ENCODE measurements around the gene GCNT2.
"Not testable (repeated sequence)": the region's sequence is repeated elsewhere in the genome, so short reads cannot be mapped to it uniquely, and the experiment has no call there.

Gene GCNT2

DNA sequence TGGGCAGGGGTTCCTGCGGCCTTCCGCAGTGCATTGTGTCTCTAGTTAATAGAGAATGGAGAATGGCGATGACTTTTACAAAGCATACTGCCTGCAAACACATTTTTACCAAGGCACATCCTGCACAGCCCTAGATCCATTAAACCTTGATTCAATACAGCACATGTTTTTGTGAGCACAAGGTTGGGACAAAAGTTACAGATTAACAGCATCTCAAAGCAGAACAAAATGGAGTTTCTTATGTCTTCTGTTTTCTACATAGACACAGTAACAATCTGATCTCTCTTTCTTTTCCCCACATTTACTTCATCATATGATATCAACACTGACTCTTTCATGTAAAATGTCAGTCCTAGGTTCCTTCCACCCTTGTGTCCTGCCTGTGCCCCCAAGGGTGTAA is 63.5 kb downstream of the GCNT2 start:
- no peak for DNase-seq

DNA sequence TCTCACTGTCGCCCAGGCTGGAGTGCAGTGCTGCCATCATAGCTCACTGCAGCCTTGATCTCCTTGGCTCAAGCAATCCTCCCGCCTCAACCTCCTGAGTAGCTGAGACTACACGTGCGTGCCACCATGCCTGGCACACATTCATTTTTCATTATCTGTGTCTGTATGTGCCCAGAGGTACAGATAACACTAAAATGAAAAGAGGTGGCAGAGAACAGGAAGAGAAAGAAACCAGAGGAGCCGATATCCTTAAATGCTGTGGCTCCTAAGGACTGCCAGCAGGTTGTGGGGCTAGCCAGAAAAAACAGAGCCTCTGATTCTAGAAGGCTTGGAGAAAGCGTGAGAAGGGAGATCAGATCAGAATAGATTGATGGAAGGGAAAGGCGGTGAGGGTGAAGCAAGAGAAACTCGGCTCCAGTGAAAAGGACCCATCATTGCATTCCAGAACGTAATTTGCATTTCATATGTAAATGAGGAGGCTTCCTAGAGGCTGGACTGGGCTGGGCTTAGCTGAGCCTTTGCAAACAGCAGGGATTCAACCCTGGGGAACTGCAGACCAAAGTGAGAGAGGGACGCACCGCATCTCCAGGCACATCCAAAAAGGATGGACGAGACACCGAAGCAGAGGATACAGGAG is 64.2 kb downstream of the GCNT2 start:
- no peak for DNase-seq

DNA sequence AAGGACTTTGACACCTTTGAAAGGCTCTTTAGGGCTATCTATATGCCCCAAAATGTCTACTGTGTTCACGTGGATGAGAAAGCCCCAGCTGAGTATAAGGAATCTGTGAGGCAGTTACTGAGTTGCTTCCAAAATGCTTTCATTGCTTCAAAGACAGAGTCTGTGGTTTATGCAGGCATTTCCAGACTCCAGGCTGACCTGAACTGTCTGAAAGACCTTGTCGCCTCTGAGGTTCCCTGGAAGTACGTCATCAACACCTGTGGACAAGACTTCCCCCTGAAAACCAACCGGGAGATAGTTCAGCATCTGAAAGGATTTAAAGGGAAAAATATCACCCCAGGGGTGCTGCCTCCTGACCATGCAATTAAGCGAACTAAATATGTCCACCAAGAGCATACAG is 65.2 kb downstream of the GCNT2 start:
- DNase-seq: no peak

DNA sequence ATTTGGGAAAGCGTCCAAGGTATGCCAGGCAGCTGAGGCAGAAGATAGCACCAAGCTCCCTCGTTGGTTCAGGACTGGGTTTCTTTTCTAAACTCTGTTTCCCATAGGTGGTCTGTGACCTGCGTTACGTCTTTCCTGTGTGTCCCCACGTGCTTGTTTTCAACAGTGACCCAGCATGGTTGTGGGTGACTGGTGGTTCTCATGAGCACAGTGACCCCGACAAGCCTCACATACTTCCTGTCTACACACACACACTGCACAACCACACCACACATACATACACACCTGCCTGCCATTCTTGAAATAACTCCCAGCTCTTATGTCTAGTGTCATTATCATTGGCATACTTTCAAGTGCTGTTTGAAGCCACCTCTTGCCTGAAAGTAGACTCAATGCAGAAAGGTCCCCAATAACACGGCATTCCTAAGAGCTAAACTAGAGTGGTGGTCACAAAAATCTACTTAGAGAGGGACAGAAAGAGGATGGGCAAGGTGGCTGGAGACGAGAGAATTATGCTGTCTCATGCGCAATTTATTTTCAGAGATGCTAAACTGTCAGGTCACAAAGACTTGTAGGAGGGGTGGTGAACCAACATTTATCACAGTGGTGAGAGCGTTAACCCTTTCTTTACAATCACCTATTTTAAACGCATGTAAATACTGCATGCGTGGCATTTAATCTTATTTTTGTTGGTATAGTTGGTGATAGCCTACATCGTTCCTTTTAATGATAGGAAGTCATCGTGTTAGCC is 66.7 kb downstream of the GCNT2 start:
- no peak for DNase-seq

DNA sequence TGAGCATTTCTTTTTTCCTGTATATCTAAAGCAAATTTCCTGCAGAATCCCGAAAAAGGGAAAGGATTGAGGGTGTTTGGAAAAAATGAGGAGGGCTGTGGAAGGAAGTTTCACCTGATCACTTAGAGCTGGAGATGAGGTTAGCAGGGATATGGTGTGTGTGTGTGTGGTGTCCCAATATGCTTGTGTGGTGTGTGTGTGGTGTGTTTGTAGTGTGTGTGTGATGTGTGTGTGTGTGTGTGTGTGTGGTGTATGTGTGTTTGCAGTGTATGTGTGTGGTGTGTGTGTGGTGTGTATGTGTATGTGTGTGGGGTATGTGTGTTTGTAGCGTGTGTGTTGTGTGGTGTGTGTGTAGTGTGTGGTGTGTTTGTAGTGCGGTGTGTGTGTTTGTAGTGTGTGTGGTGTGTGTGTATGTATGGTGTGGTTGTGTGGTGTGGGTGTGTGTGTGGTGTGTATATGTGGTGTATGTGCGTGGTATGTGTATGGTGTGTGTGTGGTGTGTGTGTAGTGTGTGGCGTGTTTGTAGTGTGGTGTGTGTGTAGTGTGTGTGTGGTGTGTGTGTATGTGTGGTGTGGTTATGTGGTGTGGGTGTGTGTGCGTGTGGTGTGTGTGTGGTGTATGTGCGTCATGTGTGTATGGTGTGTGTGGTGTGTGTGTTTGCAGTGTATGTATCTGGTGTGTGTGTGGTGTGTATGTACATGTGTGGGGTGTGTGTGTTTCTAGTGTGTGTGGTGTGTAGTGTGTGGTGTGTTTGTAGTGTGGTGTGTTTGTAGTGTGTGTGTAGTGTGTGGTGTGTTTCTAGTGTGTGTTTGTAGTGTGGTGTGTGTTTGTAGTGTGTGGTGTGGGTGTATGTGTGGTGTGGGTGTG is 67.6 kb downstream of the GCNT2 start:
- no peak for DNase-seq

DNA sequence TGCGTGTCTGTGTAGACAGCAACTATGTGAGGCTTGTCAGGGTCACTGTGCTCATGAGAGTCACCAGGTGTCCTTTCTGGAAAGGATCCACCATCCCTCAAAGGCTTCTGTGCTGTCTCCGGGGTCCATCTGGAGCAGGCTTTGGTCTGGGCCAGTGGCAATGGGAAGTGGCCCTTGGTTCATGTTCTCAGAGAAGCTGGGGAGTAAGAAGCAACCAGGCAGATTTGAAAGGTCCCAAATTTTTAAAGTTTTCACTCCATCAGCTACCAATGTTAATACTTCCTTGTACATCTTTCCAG is 68.2 kb downstream of the GCNT2 start:
- DNase-seq: no peak

DNA sequence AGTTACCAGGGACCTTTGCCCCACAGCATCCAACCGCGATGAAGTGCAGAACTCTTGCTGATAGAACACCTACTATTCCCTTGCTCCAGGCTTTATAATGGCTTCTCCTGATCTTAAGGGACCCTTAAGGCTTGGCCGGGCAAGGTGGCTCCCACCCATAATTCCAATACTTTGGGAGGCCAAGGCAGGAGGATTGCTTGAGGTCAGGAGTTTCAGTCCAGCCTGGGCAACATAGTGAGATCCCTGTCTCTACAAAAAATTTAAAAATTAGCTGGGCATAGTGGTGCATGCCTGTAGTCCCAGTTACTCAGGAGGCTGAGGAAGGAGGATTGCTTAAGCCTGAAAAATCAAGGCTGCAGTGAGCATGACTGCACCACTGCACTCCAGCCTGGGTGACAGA is 68.8 kb downstream of the GCNT2 start:
- no peak for DNase-seq

DNA sequence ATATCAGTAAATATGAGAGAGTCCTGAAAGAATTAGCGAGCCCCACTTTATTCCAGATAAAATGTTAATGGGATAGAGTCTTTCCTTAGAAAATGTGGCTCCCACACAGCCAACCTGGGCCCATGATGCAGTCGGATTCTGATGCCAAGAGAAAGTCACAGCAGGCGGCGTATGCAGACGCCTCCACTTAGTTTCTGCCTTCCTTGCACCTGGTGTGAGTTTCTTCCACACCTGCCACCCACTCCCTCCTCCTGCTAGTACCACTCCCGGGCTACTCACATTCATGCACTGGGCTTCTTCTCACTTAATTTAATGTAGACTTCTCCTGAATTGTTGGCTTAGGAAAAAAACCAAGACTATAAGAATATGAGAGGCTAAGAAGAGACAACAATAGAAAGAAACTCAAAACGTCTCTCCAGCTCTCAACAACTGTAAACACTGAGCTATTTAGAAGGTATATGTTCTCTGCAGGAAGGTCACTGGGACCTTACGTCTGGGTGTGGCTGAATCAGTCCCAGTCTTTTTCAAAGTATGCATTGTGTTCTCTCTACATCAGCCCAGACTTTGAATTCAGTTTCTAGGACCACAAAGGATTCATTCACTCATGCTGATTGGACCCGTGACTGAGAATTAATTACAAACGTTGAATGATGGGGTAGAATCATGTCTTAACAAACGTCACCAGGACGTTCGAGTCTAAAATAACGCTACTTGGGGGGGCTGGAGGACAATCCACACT is 70.4 kb downstream of the GCNT2 start:
- DNase-seq: no peak

DNA sequence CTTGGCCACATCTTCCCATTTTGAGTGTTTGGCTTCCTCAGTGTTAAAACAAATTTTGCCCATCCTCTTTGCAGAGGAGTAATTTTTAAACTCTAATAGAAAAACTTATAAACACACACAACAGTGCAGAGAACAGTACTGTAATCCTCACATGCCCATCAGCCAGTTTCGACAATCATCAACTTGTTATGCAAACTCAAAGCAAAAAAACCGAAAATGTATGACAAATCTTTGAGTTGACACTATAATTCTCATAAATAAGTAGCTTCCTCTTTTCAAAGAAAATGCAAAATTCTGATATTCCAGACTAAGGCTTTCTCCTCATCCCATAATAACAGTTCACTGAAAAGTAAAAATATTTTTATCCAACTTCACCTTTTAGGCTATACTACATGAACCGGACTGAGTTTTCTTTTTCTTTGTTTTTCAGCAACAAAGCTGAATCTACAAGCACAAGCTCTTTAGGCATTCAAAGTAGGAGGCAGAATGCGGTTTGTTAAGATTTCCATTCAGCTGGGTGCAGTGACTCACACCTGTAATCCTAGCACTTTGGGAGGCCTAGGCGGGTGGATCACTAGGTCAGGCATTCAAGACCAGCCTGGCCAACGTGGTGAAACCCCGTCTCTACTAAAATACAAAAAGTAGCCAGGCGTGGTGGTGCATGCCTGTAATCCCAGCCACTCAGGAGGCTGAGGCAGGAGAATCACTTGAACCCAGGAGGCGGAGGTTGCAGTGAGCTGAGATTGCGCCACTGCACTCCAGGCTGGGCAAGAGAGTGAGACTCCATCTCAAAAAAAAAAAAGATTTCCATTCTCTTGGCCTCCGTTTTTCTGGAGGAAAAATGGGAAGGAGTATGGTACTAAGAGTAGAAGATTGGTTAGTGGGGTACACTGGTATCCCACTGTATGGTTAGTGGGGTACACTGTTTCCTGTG is 74.8 kb downstream of the GCNT2 start:
- DNase-seq: no peak

DNA sequence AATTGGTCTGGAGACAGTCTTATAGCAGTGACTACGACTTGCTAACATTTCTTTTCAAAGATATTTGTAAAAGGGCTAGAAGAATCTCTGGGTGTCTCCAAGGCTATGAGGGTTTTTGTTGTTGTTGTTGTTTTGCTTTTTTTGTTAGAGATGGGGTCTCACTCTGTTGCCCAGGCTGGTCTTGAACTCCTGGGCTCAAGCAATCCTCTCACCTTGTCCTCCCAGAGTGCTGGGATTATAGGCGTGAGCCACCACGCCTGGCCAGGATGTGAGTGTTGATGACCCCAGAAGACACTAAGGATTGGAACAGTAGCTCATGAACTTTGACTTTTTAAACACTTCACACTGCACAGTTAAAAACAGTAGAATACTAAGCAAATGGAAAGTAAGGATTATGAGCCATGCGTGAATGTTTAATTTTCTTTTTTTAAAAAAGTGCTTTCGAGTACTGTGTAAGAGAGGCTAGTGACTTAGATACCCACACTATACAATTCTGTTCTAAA is 76.4 kb downstream of the GCNT2 start:
- DNase-seq: no peak

DNA sequence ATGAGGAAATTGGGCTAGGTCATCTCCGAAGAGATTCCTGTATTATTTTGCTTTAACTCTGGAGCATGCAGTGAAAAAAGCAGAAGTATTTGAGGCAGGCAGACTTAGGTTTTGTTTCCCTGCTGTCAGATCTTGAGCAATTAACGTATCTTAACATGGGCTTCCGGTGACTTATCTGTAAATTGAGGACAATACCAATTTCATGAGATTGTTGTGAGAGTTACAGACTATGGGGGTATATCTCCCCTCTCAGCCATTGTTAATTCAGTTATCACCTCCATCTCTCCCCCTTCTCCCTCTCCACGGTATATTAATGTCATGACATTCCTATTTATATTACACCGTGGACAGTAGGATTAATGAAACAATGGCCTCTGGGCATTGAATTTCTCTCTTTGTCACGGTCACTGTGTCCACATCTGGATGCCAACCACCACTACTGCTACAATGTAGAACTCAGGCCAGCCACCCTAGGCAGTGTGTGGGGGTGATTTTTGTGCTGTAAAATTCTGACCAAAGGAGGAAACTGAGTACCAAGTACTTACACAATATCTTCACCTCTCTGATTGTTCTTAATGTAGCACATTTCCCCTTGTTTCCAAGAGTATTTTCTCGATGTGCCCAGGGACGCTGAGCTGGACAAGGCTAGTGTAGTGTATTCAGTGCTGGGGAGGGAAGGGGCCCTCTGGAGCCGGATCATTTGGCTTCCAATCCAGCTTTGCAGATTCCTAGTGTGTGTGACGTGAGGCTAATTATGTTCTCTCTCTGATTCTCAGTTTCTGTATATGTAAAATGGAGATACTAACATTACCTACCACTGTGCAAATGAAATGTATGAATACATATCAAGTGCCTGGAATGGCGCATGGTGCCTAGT is 77.2 kb downstream of the GCNT2 start:
- DNase-seq: no peak

DNA sequence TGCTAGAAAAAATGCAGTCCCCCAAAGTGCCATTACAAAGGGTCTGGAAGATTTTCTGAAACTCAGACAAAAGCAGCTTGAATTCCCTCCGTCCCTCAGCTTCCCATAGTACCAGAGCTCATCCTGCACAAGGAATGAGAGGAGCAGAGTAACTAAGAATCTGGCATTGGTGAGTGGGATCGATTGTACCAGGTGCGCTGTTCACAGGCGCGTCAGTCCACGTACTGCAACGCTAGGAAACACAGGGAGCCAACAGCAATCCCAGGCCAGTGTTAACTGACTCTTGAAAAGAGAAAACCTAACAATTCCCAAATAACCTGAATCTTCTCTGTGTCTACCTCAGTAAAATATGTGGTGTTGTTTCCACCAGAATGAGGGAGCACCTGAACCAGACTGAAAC is 77.9 kb downstream of the GCNT2 start:
- no peak for DNase-seq

DNA sequence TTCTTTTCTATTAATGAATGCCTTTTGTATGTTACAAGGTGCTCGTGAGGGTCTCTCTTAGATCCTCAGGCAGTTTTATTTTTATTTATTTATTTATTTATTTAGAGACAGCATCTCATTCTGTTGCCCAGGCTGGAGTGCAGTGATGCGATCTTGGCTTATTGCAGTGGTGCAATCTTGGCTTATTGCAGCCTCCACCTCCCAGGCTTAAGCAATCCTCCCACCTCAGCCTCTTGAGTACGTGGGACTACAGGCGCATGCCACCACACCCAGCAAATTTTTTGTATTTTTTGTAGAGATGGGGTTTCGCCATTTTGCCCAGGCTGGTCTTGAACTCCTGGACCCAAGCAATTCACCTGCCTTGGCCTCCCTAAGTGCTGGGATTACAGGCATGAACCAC is 79.5 kb downstream of the GCNT2 start:
- not testable (repeated sequence) for DNase-seq

DNA sequence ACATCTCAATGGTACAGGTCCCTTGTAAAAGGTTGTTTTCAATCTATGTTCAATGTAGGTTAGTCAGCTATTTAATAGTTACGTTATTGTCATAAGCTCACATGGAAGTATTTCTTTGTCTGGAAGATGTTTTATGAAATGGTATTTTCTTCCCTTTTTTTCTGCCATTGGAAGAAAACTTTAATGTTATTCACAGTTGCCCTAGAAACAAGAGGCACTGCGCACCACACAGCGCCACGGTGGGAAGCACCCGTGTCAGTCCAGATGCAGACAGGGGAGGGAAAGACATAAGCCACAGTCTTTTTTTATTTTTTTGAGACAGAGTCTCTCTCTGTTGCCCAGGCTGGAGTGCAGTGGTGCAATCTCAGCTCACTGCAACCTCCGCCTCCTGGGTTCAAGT is 82.1 kb downstream of the GCNT2 start:
- DNase-seq: no peak

DNA sequence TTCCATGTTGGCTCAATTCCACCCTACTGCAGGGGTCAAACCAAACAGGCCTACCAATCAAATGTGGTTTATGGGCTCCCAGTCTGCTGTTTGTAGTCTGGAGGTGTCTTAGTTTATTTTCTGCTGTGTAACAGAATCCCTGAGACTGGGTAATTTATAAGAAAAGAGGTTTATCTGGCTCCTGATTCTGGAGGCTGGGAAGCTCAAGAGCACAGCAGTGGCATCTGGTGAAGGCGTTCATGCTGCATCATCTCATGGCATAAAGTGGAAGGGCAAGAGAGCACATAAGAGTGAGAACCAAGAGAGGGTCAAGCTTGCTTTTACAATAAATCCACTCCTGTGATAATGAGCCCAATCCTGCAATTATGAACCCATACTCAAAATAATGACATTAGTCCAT is 87.9 kb downstream of the GCNT2 start:
- DNase-seq: no peak

DNA sequence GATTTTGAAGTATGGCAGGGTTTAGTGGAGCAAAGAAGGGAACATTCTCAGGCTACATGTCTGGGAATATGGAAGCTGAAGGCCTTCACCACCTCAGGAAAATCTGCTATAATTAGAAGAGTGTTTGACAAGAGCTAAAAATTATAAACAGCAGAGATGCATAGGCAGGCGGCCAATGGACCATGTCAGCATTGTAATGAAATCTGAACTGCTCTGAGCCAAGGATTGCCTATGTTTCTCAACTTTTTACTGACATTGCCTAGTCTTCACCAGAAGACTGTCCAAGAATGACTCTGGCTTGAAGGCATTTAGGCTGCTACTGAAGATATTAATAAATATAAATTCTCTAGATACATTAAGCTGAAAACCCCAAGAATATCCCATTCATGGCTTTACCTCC is 89.1 kb downstream of the GCNT2 start:
- no peak for DNase-seq

DNA sequence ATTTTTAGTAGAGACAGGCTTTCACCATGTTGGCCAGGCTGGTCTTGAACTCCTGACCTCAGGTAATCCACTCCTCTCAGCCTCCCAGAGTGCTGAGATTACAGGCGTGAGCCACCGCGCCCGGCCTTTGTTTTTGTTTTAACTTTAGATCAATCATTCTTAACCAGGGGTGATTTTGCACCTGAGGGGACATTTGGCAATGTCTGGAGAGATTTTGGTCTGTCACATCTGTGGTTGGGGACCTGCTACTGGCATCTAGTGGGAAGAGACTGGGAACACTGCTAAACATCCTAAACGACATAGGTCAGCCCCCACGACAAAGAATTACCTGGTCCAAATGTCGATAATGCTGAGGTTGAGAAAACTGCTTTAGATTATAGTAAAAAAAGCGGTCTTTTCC is 91.0 kb downstream of the GCNT2 start:
- DNase-seq: no peak

DNA sequence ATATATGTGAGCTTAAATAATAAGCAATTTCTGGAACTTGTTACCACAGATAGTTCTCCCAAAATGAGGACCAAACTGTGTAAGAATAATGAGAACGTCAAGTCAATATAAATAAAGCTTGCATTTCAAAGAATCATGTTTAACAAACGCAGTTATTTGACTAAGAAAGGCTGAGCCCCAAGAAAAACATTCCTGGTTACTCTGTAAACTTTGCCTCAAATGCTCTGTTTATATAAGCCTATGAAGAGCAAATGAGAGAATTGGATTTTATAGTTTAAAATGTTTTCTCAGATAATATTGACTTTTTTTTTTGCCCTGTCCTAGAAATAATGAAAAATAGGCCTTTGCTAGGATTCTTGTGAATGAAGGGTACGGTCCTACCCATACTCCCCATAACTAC is 91.9 kb downstream of the GCNT2 start:
- DNase-seq: no peak

DNA sequence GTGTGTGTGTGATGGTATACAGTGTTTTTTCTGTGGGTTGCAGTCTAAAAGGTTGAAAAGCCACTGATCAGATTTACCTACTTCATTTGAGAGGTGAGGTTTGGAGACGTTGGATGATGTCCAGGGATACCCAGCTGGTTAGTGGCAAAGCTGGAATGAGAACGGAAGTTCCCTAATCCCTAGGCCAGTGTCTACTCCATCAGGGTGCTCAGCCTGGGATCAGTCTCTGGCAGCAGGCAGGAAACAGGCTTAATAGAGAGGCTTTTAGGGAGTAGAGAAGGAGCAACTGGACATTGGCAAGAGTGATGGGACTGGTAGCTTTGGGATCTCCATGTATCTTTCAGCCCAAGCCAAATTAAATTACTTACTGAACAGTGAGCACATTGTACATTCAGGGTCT is 92.6 kb downstream of the GCNT2 start:
- no peak for DNase-seq

DNA sequence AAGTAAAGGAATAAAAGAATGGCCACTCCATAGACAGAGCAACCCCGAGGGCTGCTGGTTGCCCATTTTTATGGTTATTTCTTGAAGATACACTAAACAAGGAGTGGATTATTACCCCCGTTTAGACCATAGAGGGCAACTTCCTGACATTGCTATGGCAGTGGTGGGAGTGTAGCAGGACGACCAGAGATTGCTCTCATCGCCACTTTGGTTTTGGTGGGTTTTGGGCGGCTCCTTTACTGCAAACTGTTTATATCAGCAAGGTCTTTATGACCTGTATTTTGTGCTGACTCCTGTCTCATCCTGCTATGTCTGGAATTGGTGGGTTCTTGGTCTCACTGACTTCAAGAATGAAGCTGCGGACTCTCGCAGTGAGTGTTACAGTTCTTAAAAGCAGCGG is 94.5 kb downstream of the GCNT2 start:
- no peak for DNase-seq

DNA sequence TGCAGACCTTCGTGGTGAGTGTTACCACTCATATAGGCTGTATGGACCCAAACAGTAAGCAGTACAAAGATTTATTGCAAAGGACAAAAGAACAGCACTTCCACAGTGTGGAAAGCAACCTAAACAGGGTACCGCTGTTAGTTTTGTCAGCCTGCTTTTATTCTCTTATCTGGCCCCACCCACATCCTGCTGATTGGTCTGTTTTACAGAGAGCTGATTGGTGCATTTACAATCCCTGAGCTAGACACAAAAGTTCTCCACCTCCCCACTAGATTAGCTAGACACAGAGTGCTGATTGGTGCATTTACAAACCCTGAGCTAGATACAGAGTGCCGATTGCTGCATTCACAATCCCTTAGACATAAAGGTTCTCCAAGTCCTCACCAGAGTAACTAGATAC is 95.1 kb downstream of the GCNT2 start:
- not testable (repeated sequence) for DNase-seq

All from activated CD4-positive, alpha-beta T cell treated with anti-CD3 and anti-CD28 coated beads for 1 hour (primary cell).